Fibroblast of skin of left quadriceps (primary cell): ENCODE results near the gene KIAA1958.

Source experiments
- DNase-seq, 2 experiments: peaks; one replicate each; pipeline ENCODE4 v3.0.0-alpha.2; 2013; ENCODE audit warnings: low read depth in 2 of 2

Gene KIAA1958

DNA sequence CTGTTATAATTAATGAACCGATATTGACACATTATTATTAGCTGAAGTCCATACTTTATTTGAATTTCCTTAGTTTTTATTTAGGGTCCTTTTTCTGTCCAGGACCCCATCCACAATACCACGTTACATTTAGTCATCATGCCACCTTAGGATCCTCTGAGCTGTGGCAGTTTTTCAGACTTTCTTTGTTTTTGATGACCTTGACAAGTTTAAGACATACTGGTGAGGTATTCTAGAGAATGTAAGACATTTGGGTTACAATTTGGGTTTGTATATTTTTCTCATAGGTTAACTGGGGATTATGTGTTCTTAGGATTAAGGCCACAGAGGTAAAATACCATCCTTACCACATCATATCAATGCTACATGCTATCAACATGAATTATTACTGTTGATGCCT is 42.7 kb downstream of the KIAA1958 start:
- DNase-seq, result no peak

DNA sequence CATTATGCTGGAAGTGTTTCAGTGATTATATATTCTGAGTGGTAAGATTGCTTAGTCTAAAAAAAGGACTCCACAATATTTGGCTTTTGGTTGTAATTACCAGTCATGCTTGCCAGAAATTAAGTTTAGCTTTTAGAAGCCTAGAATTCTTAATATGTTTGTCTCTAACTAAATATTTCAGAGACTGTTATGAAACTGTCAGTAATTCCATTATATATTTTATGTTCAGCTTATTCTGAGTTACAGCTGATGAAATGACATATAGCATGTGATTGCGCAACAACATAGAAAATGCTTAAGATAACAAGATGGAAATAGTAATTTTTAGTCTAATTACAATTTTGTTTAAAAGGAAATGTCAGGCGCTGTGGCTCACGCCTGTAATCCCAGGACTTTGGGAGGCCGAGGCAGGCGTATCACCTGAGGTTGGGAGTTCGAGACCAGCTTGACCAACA is 44.2 kb downstream of the KIAA1958 start:
- DNase-seq, result peak; percentile 75 to 76

- DNase-seq, result peak; percentile 44 to 51
Measured at GRCh38 chr9:112531666-112532282, 45.1 kb downstream of the KIAA1958 start.

DNA sequence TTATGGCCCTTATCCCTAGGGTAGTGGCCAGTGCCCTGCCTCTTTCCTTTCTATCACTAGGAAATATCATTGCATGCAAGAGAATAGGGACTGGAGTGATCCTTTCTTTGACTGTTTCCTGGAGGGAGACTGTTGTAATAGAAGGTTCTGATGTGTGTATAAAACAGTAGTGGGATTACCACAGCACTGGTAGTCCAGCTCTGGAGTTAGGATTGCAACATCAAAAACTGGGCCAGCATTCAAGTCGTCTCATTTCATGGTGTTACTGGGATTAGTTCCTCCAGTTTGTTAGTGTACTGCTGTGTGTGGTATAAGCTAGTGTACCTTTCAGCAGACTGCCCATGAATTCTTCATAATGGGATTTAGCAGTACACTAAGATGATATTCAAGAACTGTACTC is 45.8 kb downstream of the KIAA1958 start:
- peak; percentile 60 to 61 for DNase-seq

DNA sequence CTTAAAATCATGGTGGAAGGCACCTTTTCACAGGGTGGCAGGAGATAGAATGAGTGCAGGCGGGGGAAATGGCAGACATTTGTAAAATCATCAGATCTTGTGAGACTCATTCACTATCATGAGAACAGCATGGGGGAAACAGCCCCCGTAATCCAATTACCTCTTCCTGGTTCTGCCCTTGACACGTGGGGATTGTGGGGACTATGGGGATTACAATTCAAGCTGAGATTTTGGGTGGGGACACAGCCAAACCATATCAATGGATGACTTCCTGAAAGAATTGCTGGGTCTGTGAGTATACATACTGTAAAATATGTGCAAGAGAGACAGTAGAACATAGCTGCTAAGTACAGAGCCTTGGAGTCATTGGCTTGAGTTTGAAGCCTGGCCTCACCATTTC is 47.0 kb downstream of the KIAA1958 start:
- no peak for DNase-seq

DNA sequence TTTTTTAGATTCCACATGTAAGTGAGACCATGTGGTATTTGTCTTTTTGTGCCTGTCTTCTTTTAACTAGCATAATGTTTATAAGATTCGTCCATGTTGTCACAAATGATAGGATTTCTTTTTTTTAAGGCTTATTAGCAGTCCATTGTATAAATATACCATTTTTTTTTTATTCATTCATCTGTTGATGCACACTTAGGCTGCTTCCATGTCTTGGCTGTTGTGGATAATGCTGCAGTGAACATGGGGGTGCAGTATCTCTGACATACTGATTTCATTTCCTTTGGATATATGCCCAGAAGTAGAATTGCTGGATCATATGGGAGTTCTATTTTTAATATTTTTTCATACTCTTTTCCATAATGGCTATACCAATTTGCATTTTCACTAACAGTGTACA is 48.7 kb downstream of the KIAA1958 start:
- DNase-seq, result peak; percentile 73 to 76

GRCh38 chr9:112535811-112536210 is 49.2 kb downstream of the KIAA1958 start:
- DNase-seq, result peak in 1 of 2 experiments; percentile 42

DNA sequence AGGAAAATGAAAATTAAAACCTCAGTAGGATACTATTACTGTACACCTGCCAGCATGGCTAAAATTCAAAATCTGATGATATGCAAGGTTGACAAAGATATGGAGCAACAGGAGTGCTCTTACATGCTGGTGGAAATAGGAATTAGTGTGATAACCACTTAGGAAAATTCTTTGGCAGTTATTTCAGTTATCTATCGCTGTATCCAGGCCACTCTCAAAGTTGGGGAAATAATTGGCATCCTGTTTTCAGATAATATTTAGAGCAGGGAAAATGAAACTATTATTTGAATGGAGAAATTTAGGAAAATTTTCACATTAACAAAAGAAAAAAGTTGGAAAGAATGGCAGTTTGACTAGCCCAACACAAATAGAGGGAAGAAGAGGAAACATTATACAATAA is 50.9 kb downstream of the KIAA1958 start:
- no peak for DNase-seq

DNA sequence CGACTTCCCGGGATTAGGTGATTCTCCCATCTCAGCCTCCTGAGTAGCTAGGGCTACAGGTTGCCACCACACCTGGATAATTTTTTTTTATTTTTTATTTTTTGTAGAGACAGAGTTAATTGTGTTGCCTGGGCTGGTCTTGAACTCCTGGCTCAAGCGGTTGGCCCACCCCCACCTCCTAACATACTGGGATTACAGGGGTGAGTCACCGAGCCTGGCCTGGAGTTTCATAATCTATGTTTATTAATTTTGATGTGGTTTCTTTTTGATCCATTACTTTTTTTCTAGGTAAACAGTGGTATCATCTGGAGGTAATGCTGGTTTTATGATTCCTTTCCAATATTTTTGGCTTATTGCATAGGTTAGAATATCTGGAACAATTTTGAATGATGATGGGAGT is 54.2 kb downstream of the KIAA1958 start:
- DNase-seq, result no peak

DNA sequence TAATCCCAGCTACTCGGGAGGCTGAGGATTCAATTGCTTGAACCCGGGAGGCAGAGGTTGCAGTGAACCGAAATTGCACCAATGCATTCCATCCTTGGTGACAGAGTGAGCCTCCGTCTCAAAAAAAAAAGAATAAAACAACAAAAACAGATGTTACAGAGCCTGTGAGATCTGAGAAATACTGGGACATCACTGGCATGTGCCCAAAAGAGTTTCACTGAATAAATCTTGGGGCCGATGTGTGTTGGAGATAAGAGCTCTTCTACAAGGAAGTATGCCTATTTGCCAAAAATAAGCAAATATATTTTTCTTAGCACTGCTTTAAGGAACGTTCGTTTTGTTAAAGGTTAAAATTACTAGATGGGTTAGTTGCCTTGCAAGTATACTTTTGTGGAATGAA is 55.1 kb downstream of the KIAA1958 start:
- peak in 1 of 2 experiments; percentile 59 for DNase-seq

DNA sequence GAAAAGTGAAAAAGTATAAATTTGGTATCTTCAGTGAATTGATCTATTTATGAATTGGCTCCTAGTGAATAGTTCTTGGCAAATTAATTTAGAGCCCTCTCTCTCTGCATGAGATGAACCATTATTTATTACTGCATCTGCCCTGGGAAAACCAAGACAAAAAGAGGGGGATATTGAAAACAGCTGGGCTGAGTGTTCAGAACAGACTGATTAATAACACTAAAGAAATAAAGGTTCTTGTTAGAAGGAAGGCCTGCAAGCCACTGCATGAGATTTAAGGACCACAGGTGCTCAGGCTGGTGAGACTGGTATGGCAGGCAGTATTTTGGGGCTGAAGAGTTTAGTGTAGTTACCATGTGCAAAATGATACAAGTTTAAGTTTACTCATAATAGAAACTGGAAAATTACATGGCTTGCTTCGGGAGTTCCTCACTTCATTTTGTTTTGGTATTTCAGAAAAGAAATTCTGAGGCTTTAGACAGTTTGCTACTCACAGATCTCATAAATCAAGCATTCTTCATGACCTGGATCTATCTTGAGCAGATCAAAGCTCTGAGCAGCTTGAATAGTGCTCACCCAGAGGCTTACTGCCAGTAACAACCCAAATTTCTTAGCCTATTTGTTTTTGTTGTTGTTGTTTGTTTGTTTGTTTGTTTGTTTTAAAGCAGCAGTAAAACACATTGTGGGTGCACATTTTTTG is 56.1 kb downstream of the KIAA1958 start:
- DNase-seq, result no peak

- DNase-seq, result no peak
Measured at GRCh38 chr9:112544477-112544876, 57.9 kb downstream of the KIAA1958 start.

DNA sequence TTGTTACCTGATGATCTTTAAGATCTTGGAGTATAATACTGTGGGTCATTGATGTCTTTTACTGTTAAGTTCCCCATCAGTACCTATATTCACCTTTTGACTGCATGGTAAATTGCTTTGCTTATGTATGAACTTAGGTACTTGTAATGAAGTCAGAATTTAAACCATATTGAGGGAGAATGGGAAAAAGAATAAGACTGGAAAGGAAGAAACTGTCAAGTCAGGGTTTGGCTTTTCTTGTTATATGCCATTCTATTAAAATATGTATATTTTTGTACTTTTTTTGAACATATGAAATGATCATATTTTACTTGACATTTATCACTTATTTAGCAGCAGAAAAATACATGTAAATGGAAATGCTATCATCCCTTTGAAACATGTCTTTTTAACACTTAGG is 58.6 kb downstream of the KIAA1958 start:
- no peak for DNase-seq

DNA sequence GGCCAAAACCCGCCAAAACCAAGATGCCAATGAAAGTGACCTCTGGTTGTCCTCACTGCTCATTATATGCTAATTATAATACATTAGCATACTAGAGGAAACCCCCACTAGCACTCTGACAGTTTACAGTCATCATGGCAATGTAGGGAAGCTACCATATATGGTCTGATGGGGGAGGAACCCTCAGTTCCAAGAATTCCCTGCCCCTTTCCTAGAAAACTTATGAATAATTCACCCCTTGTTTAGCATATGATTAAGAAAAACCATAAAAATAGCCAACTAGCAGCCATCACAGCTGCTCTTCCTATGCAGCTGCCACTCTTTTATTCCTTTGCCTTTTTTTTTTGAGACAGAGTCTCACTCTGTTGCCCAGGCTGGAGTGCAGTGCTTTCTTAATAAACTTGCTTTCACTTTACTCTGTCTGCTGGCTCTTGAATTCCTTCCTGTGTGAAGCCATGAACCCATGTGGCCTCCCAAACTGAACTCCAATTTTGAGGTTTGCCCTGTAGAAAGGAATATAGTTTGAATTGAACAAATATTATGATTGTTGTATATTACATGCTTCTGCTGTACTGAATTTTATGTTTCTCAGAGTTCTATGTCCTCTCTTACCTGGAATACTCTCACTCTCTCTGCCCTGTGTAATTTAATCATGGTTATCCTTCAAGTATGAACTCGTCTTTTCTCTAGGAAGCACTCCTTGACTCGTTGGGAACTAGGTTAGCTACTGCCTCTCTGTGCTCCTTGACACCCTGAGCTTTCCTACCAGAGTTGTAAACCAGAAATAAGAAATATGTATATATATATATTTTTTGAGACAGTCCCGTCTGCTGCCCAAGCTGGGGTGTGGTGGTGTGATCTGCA is 59.8 kb downstream of the KIAA1958 start:
- peak in 1 of 2 experiments; percentile 65 for DNase-seq

- DNase-seq, result no peak
Measured at GRCh38 chr9:112548051-112548440, 61.4 kb downstream of the KIAA1958 start.

GRCh38 chr9:112548836-112549595 is 62.4 kb downstream of the KIAA1958 start:
- DNase-seq, result no peak

GRCh38 chr9:112550531-112550930 is 63.9 kb downstream of the KIAA1958 start:
- no peak for DNase-seq

DNA sequence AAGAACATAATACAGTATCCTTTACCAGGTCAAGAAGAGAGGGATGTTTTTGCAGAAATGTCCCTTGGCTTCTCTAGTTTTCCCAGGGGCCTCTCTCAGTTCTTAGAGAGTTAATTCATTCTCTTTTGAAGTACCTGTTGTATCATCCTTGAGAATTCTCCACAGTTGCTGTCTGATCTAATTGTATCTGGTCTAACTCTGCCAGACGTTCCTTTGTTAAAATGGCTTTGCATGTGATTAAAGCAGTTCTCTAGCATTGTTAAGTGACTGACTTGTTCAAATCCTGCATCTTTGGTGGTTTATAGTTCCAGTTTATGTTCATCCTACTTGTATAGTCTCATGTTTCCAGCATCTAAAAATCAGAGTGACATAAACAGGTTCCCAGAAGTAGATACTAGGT is 65.0 kb downstream of the KIAA1958 start:
- no peak for DNase-seq

DNA sequence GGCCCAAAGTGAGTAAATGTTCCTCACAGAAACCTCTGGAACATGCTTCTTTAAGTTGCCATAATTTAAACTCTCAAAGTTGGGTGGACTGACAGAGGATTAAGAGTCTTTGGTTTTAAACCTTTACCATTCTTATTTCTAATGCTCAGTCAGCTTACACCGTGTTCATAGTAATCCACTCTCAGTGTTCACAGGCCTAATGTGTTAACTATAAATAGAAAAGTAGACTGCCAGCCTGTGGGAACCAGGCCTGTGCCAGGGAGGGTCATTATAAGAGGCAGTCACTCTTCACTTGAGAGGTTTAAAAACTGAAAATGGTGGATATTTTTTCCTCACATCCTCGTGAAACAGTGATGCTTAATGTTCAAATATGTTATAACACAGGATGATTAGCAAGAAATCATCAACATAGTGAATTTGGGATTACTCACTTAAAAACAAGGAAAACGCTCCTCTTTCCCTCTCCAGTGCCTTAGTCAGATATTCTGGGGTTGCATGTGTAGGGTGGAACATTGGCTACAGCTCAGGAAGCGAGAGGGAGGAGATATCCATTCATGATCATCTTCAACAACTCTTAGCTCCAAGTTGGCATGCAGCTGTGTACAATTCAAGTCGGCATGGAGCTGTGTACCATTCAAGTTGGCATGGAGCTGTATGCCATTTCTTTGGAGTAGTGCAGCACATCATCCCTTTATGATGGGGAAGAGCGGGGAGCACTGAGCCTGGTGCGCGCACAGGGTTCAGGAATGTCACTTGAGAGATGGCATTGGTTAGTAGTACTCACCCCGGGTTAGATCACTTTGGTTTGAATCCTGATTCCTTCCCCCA is 65.8 kb downstream of the KIAA1958 start:
- no peak for DNase-seq

- DNase-seq, result no peak
Measured at GRCh38 chr9:112553256-112553826, 66.7 kb downstream of the KIAA1958 start.

DNA sequence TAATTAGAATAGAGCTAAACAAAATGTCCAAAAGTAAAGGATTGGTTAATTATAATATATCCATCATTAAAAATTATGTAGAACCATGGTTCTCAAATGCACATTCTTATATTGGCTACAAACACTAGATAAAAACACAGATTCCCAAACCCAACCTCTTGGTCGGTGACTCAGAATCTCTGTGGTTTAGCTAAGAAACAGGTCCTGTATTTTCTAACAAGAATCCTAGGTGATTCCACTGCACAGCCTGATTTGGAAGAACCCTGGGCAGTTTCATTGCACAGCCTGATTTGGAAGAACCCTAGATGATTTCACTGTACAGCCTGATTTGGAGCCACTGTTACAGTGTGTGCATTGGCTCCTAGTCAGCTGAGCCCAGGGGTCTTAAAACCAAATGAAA is 67.9 kb downstream of the KIAA1958 start:
- DNase-seq, result no peak
